HG03196 (cell line): Measurements from ENCODE around the gene MARCHF10.

Experiments
- ATAC-seq: cut with Tn5 transposase; IDR thresholded peaks from one replicate; pipeline ENCODE4 v1.9.1; 2021; ENCODE audit not compliant: unreplicated experiment

MARCHF10 gene

DNA sequence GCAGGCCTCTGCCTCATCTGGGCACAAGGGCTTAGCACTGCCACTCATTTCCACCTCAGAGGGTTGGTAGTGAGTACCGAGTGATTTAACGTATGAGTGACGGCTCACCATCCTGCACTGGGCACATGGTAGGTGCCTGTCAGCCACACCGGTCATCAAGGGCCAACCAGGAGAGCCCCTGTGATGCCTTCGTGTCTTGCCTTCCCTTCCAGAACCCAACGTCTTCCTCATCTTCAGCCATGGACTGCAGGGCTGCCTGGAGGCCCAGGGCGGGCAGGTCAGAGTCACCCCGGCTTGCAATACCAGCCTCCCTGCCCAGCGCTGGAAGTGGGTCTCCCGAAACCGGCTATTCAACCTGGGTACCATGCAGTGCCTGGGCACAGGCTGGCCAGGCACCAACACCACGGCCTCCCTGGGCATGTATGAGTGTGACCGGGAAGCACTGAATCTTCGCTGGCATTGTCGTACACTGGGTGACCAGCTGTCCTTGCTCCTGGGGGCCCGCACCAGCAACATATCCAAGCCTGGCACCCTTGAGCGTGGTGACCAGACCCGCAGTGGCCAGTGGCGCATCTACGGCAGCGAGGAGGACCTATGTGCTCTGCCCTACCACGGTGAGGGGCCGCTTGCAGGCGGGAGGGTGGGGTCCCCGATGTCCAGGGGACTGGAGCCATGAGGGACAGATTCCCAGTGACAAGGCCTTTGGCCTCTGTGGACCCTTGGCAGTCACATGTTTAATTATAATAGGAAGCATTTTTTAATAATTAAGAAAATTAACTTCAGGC lies 143.6 kb downstream of the MARCHF10 start:
- ATAC-seq: no peak

- no peak for ATAC-seq
These were observed 144.8 kb downstream of the MARCHF10 start for GRCh38 chr17:62663304-62663703.

DNA sequence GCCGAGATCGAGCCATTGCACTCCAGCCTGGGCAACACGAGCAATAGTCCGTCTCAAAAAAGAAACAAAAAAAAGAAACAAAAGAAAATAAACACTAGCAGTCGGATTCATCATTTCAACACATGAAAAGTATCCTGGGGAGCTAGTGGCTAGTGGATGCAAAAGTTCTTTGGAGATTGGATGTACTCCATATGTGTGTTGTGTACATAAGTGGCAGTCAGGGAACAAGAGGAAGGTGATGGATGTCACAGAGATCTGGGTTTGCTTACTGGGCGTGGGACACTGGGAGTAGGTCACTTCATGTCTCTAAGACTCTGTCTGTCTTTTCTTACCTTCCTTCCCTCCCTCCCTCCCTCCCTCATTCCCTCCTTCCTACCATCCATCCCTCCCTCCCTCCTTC lies 145.3 kb downstream of the MARCHF10 start:
- no peak for ATAC-seq

- ATAC-seq: no peak
These were observed 146.8 kb downstream of the MARCHF10 start for GRCh38 chr17:62661337-62661736.

DNA sequence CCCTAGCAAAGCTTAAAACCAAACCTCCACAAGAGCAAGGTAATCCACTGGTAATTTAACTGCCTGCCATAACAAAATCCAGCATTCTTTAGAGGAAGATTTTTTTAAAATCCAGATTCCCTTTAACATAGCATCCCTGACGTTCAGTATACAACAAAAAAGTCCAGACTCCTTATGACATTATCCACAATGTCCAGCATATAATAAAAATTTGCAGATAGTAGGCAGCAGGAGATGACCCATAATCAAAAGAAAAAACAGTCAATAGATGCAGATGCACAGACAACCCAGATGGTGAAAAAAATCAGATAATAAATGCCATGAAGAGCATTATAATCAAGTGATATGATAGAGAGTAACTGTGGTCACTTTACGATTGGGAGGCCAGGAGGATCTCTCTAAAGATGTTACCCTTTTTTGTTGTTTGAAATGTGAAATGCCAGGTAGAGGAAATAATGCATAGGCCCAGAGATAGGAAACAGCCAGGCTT lies 147.4 kb downstream of the MARCHF10 start:
- ATAC-seq: no peak

DNA sequence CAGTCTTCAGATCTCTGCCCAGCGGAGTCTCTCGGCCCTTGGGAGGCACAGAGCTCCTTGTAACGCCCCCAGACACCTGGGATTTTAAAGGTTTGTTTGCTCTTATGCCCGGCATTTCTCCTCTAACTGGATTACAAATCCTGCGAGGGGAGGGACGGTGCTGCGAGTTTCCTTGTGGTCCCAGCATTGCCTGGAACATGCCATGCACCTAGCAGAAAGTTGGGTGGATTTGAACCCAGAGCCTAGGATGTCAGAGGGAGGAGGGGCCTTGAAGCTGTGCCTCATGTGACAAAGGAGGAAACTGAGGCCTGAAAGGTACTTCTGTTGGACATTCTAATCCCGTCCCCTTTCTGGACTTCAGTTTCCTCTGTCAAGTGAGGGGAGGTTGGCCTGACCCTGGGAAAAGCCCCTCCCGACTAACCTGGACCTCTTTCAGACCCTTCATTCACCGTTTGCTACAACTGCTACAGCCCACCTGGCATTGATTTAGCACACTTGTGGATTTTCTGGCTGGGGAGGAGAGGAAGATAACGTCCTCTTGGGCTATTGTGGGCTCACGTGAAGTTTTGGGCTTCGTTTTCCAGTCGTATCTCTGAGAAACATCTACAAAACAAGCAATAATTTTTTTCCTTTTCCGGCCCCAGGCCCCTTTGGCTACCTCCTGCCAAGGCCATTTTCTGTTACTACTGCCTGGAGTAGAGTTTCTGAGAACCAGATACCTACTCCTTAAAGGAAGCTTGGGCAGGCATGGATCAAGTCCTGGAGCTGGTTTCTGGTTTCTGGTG lies 149.8 kb downstream of the MARCHF10 start:
- ATAC-seq: no peak

DNA sequence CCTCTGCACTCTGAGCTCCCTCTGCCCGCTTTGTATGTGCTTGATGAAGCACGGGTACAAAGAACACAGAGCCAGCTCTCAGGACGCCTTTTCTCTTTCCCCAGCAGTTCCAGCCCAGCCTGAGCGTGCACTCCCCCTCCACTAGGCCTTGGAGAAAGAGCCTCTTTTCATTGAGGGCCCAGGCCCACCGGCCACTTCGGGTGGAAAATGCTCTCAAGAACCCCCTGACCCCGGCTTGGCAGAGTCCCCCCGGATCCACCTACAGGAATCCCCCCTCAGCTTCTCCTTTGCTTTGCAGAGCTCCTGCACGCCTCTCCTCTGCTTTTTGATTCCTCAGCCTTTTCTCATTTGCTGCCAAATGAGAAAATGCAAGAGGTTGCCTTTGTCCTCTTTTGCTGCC lies 150.4 kb downstream of the MARCHF10 start:
- no peak for ATAC-seq

GRCh38 chr17:62657145-62657665 lies 150.9 kb downstream of the MARCHF10 start:
- ATAC-seq: no peak

GRCh38 chr17:62656446-62656845 lies 151.7 kb downstream of the MARCHF10 start:
- ATAC-seq: no peak

DNA sequence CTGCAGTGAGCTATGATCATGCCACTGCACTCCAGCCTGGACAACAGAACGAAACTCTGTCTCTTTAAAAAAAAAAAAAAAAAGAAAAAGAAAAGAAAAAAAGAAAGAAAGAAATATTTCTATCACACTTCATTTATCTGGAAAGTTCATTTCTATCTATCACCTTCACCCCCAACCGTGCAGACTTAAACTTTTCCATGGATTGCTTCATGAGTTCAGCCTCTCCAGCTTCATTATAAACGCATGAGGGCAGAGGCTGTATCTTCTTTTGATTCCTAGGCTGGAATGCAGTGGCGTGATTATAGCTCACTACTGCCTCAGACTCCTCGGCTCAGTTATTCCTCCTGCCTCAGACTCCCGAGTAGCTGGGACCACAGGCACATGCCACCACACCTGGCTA lies 152.5 kb downstream of the MARCHF10 start:
- no peak for ATAC-seq

DNA sequence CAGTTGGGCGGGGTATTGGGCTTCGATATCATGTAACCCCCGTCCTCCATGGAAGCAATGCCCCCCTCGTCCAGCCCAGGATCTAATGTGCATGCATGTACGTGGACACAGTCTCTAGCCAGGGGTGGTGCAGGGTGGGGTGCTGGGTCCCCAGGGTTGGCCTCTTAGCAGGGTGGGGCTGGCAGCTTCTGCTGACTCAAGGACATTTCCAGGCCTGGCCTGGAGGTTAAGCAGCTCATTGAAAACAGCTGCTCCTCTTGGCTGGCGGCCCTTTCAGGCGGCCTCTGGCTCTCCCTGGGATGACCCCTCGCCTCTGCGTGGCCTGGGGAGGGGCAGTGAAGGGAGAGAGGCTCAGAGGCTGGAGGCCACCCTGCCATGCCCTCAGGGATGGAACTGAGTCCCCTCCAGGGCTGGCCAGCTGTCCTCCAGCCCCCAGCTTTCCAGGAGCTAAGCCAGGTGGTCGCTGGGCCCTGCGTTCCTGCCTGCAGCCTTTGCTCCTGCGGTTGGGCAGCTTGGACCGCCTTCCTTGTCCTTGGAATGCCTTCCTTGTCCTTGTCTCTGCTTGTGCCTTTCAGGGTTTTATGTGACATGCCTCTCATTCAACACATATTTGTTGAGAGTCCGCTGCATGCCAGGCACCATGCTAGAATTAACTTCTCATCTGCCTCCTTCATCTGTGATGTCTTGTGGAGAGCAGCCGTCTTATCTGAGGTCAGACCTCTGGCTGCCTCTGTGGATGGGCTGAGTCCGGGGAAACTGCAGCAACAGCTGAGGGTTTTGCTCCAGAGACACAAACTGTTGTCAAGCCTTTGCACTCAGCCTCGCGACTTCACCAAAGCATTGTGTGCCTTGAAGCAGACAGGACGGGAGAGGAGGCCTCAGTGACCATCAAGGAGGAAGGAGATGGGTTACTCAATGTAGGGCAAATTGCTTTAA lies 154.0 kb downstream of the MARCHF10 start:
- ATAC-seq: peak; percentile 4

DNA sequence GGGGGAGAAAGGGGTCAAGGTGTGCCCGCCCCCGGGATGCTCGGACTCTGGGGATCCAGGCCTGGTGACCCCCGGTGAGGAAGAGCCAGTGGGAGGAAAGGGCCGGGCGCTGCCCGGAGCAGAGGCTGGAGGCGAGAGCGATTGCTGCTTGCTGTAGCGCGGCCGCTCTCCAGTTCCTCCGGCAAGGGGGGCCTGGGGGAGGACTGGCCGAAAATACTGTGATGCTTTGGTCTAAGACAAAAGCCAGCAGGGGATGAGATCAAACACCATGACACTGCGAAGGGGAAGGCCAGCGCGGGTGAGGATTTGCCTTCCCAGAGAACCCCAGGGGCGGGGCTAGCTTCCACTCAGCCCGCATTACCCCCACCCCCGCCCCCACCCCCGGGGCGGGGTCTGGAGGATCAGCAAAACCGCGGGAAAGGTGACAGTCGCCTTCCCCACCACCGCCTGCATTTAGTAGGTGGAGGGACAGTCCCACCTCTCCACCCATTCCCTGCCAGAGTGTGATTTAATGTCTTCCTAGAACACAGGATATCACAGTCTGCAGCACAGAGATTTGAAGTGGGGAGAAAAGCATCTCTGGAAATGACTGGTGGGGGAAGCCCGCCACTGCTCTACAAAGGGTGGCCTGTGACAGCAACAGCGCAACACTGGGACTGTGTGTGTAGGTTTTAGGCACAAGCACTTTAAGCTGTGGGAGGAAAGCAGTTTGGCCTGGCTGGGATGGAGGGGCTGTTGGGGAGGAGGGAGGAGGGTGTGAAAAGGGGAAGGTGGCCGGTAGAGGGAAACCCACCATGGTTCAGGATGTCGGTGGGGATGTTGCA lies 154.9 kb downstream of the MARCHF10 start:
- ATAC-seq: peak; percentile 79

DNA sequence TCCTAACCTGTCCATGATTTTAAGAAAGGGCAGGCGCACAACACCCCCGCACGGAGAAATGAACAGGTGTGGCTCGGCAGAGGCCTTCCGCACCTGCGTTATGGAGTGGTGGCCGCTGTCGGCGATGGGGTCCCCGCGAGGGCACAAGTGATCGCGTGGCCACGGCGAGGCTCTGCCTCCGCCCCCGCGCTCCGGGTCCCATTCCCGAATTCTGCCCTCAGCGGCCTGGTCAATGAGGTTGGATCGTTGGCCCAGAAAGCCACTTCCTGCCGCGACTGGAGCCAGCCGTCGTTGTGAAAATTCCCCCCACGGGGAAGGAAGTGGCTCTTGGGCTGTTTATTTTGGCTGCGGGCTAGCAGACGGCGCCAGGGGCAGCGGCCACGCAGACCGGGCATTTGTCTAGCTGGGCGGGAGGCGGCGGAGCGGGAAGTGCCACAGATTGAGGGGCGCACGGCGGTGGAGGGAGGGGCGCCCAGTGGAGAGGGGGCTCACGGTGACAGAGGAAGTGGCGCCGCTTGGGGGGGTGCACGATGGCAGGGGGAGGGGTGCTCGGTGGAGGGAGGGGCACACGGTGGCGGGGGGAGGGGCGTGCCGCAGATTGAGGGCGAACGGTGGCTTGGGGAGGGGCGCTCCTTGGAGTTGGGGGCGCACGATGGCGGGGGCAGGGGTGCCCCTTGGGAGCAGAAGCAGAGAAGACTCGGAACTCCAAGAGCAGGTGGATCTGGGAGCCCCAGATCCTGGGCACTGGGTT lies 155.7 kb downstream of the MARCHF10 start:
- no peak for ATAC-seq
